MCF 10A (cell line): ENCODE results near the gene MPHOSPH10. TPM values are rescaled to one million over a fixed set of nuclear protein-coding genes. Genes with fewer than 3 reads are reported as not detected.
"Not testable (repeated sequence)": the region's sequence is repeated elsewhere in the genome, so short reads cannot be mapped to it uniquely, and the experiment has no call there.

Source experiments
- BruUV-seq: library from RNA; stranded (reverse); fragments of 400-500 nt; replicated peaks from 2 replicates; lab custom pipeline; 2021; lab: Mats Ljungman, UMichigan
- CTCF ChIA-PET: fragments of 300-600 bp; sonication (Branson Sonifier 250); formaldehyde crosslinking; extraction: SDS; loops from one replicate; lab custom pipeline; 2021; ENCODE audit warnings: antibody characterized with exemption, inconsistent platforms; lab: Yijun Ruan, JAX
- POLR2A ChIA-PET: fragments of 300-600, 350-650 bp; sonication (Branson Sonifier 250); formaldehyde crosslinking; extraction: SDS; loops from one replicate; lab custom pipeline; 2020; ENCODE audit warnings: antibody characterized with exemption, inconsistent platforms; lab: Yijun Ruan, JAX
- DNase-seq: peaks from one replicate; pipeline ENCODE4 v3.0.0-alpha.2; 2018; ENCODE audit not compliant: unreplicated experiment
- H3K27ac Mint-ChIP-seq: one replicate; pipeline ENCODE4 v1.8.0; 2022; ENCODE audit warnings: mild to moderate bottlenecking, low read depth, mixed read lengths; ENCODE audit not compliant: unreplicated experiment
- H3K27me3 Mint-ChIP-seq: one replicate; pipeline ENCODE4 v1.8.0; 2022; ENCODE audit warnings: mixed read lengths; ENCODE audit not compliant: insufficient read depth, unreplicated experiment
- H3K36me3 Mint-ChIP-seq: one replicate; pipeline ENCODE4 v1.8.0; 2022; ENCODE audit warnings: mild to moderate bottlenecking, moderate library complexity, mixed read lengths; ENCODE audit not compliant: insufficient read depth, unreplicated experiment
- H3K4me1 Mint-ChIP-seq: one replicate; pipeline ENCODE4 v1.8.0; 2022; ENCODE audit warnings: mixed read lengths; ENCODE audit not compliant: insufficient read depth, unreplicated experiment
- H3K4me3 Mint-ChIP-seq: one replicate; pipeline ENCODE4 v1.8.0; 2022; ENCODE audit warnings: mild to moderate bottlenecking, moderate library complexity, mixed read lengths; ENCODE audit not compliant: unreplicated experiment
- H3K9me3 Mint-ChIP-seq: one replicate; pipeline ENCODE4 v1.8.0; 2022; ENCODE audit warnings: mixed read lengths; ENCODE audit not compliant: unreplicated experiment
- CTCF ChIP-seq: fragments of 200-600 bp; IDR thresholded peaks from one replicate; pipeline ENCODE4 v1.8.0; 2022; ENCODE audit warnings: antibody characterized with exemption, mild to moderate bottlenecking; ENCODE audit not compliant: unreplicated experiment
- intact Hi-C: fragments of 100-400 bp; cut with micrococcal nuclease; formaldehyde crosslinking; loops from 2 replicates; pipeline ENCODE4 v1.14.1; 2022
- total RNA-seq: library from RNA; stranded (reverse); gene quantifications from 2 replicates; pipeline ENCODE4 v1.2.3, GENCODE V29; 2022

MPHOSPH10 gene
- total RNA-seq, 1 experiment from 2014 or later: 32.8 TPM

DNA sequence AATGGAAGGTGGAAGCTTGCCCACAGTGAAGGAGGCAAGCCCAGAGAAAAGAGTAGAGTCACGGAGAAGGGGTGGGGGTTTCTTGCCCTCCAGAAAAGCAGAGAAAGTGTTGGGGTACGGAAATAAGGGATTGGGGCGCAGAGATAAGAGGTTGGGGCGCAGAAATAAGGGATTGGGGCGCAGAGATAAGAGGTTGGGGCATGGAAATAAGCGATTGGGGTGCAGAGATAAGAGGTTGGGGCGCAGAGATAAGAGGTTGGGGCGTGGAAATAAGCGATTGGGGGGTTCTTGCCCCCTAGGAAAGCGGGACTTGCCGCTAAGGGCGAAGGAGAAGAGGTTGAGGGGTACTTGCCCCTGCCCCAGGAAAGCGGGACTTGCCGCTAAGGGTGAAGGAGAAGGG, 41.0 kb upstream of the MPHOSPH10 start:
- H3K36me3 Mint-ChIP-seq, POLR2A ChIA-PET, DNase-seq, CTCF ChIA-PET, H3K9me3 Mint-ChIP-seq, BruUV-seq, H3K4me3 Mint-ChIP-seq, H3K27ac Mint-ChIP-seq, intact Hi-C loops: not testable (repeated sequence)
- Mint-ChIP-seq H3K27me3 (peaks cover 41% of the 10 kb centered on the region), H3K4me1 (peaks cover 11% of the 10 kb centered on the region)

GRCh38 chr2:71091808-71092207, 38.6 kb upstream of the MPHOSPH10 start:
- ChIA-PET CTCF (interaction anchor here (0.8 to 1.4 kb wide), 3 partner anchors 8 to 91 kb away, joined by 3 to 4 read pairs (median 4); no protein-coding TSS in a partner anchor), POLR2A (interaction anchor here (1.6 kb wide), 1 partner anchor 23 kb away, joined by 3 read pairs; the partner anchor contains the start of gene NAGK)
- H3K9me3 Mint-ChIP-seq, BruUV-seq, H3K36me3 Mint-ChIP-seq, DNase-seq, intact Hi-C loops, H3K4me1 Mint-ChIP-seq, H3K4me3 Mint-ChIP-seq, H3K27ac Mint-ChIP-seq: not testable (repeated sequence)
- H3K27me3 Mint-ChIP-seq: peaks cover 39% of the 10 kb centered on the region

- DNase-seq, H3K4me1 Mint-ChIP-seq, CTCF ChIA-PET, POLR2A ChIA-PET, H3K9me3 Mint-ChIP-seq, BruUV-seq, H3K36me3 Mint-ChIP-seq, H3K4me3 Mint-ChIP-seq, H3K27ac Mint-ChIP-seq, intact Hi-C loops: not testable (repeated sequence)
- H3K27me3 Mint-ChIP-seq: peaks cover 30% of the 10 kb centered on the region
Observed at GRCh38 chr2:71092491-71093260, 37.8 kb upstream of the MPHOSPH10 start.

DNA sequence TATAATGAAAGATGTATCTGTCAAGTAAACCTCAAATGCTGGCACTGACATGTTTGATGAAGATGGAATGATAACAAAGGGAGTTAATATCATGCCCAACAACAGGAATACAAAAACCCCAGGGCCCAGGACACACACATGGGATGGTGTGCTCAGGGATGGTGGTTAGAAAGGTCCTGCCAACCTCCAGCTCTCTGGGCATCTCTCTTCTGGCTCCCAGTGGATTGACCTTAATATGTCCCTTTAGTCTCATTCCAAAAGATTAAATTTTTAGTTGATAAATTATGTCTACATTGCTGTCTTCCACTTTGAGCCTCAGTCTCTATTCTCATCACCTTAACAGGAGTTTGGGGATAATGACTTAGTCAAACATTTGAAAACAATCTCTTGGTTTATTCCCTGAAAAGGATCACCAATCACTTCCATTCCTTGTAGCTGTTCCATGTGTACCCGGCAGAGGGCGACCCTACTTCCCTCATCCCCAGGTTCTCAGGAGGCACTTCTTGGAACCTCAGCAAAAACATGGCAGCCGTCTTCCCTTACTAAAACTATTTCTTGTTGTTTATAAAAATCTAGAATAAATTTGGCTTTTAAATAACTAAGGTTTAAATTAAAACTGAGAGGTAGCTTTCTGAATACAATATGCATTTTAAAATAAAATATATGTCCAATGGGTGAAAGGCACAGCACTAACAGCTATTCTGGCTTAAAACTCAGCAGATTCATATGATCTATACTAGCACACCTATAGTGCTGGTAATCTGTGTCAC, 30.1 kb upstream of the MPHOSPH10 start:
- BruUV-seq: no TSS peak
- Mint-ChIP-seq H3K4me1 (peaks cover 11% of the 10 kb centered on the region), H3K4me3 (no peak overlapping the region), H3K27me3 (no peaks in the 10 kb centered on the region), H3K27ac (no peak overlapping the region), H3K9me3 (peaks cover 8% of the 10 kb centered on the region), H3K36me3 (no peaks in the 10 kb centered on the region)
- intact Hi-C loops: loop anchor here (1.0 kb wide), 2 partner anchors 55 to 91 kb away; no protein-coding TSS in a partner anchor
- ChIA-PET CTCF (interaction anchor here (0.6 to 4.4 kb wide), 14 partner anchors 9 to 446 kb away, joined by 3 to 30 read pairs (median 6); partner anchors contain the start of genes MCEE and MPHOSPH10), POLR2A (interaction anchor here (0.6 to 3.9 kb wide), 8 partner anchors 11 to 563 kb away, joined by 3 to 44 read pairs (median 4); partner anchors contain the start of genes MCEE, MPHOSPH10 and NAGK)
- peak; percentile 50 for TF ChIP-seq CTCF
- peak; percentile 75 for DNase-seq

- ChIA-PET CTCF (interaction anchor here (1.0 to 4.4 kb wide), 4 partner anchors 10 to 100 kb away, joined by 3 to 30 read pairs (median 19); partner anchors contain the start of genes MCEE and MPHOSPH10), POLR2A (interaction anchor here (0.7 to 3.9 kb wide), 8 partner anchors 15 to 1207 kb away, joined by 3 to 44 read pairs (median 4); partner anchors contain the start of genes MCEE, MPHOSPH10 and NAGK)
- no peaks in the 10 kb centered on the region for H3K27me3 Mint-ChIP-seq
- no peak overlapping the region for H3K27ac Mint-ChIP-seq
- DNase-seq: peak; percentile 48
- TF ChIP-seq CTCF: no peak
- BruUV-seq: no TSS peak
- H3K4me3 Mint-ChIP-seq: no peak overlapping the region
- no peaks in the 10 kb centered on the region for H3K36me3 Mint-ChIP-seq
- peaks cover 15% of the 10 kb centered on the region for H3K9me3 Mint-ChIP-seq
- H3K4me1 Mint-ChIP-seq: peaks cover 11% of the 10 kb centered on the region
- intact Hi-C loops: no loop called here
Observed at GRCh38 chr2:71101656-71102055, 28.8 kb upstream of the MPHOSPH10 start.
